H1 (cell line): ENCODE results near the gene TBC1D22A. TPM values are rescaled to one million over a fixed set of nuclear protein-coding genes. Genes with fewer than 3 reads are reported as not detected.

Source experiments
- CTCF ChIA-PET: fragments of 300-600 bp; sonication (Branson Sonifier 250); formaldehyde crosslinking; loops from one replicate; lab custom pipeline; 2021; ENCODE audit not compliant: partially characterized antibody; lab: Charles Lee
- POLR2A ChIA-PET: fragments of 300-600 bp; sonication (Branson Sonifier 250); formaldehyde crosslinking; loops from one replicate; lab custom pipeline; 2021; ENCODE audit warnings: inconsistent platforms; ENCODE audit not compliant: partially characterized antibody; lab: Charles Lee
- DNase-seq, 2 experiments: peaks; one replicate each; pipeline versions ENCODE4 v3.0.0 to v3.0.0-alpha.2; 2010 to 2022; ENCODE audit warnings: low spot score in 2 of 2, low read depth in 1 of 2, mixed read lengths in 1 of 2
- FAIRE-seq: peaks from 2 replicates; lab custom pipeline; 2011; peaks lifted over from hg19 to GRCh38; lab: Jason Lieb, UNC
- H2AFZ ChIP-seq: 2 replicates; pipeline ENCODE4 v1.8.1; 2012; ENCODE audit warnings: low read length, inconsistent platforms
- H2AK5ac ChIP-seq: 2 replicates; pipeline ENCODE4 v1.6.1; 2013; ENCODE audit warnings: low read depth, low read length
- H2BK120ac ChIP-seq: replicated peaks from 2 replicates; pipeline ENCODE3; 2013; ENCODE audit warnings: low read depth, low read length, inconsistent platforms
- H2BK12ac ChIP-seq: 2 replicates; pipeline ENCODE4 v1.6.1; 2013; ENCODE audit warnings: low read depth, low read length
- H2BK15ac ChIP-seq: 2 replicates; pipeline ENCODE4 v1.6.1; 2013; ENCODE audit warnings: low read length
- H2BK20ac ChIP-seq: 2 replicates; pipeline ENCODE4 v1.6.1; 2013; ENCODE audit warnings: low read length
- H2BK5ac ChIP-seq: 2 replicates; pipeline ENCODE4 v1.6.1; 2013; ENCODE audit warnings: low read depth, low read length
- H3K14ac ChIP-seq: 2 replicates; pipeline ENCODE4 v1.6.1; 2013; ENCODE audit warnings: inconsistent platforms; ENCODE audit not compliant: insufficient read length
- H3K18ac ChIP-seq: 2 replicates; pipeline ENCODE4 v1.6.1; 2013; ENCODE audit warnings: low read length; ENCODE audit errors: extremely low read depth
- H3K23ac ChIP-seq: 2 replicates; pipeline ENCODE4 v1.6.1; 2013; ENCODE audit warnings: inconsistent platforms; ENCODE audit not compliant: insufficient read length
- H3K23me2 ChIP-seq: 2 replicates; pipeline ENCODE4 v1.6.1; 2013; ENCODE audit warnings: low read depth, low read length
- H3K27ac ChIP-seq: 2 replicates; pipeline ENCODE4 v1.6.1; 2011; ENCODE audit warnings: low read depth, low read length, inconsistent platforms
- H3K27me3 ChIP-seq, 4 experiments: replicated peaks in 1 of 4; 1 replicate in 1 of 4; 2 replicates in 3 of 4; pipeline versions ENCODE4 v1.6.1 to v1.8.1; 2011 to 2013; ENCODE audit warnings: low read length in 3 of 4, mild to moderate bottlenecking in 3 of 4, inconsistent platforms in 2 of 4, mixed read lengths in 2 of 4, moderate library complexity in 1 of 4; ENCODE audit not compliant: control insufficient read depth in 3 of 4, insufficient read depth in 3 of 4; ENCODE audit errors: extremely low read depth in 1 of 4
- H3K36me3 ChIP-seq, 4 experiments: 2 replicates each; pipeline versions ENCODE4 v1.6.1 to v1.8.1; 2011 to 2013; ENCODE audit warnings: mild to moderate bottlenecking in 4 of 4, low read length in 3 of 4, moderate library complexity in 2 of 4, control low read depth in 1 of 4, inconsistent platforms in 1 of 4; ENCODE audit not compliant: insufficient read depth in 4 of 4, control insufficient read depth in 2 of 4
- H3K4ac ChIP-seq: replicated peaks from 2 replicates; pipeline ENCODE3; 2013; ENCODE audit warnings: low read length, low read depth, mixed read lengths, inconsistent platforms; ENCODE audit not compliant: insufficient read length
- H3K4me1 ChIP-seq, 4 experiments: replicated peaks in 1 of 4; 1 replicate in 1 of 4; 2 replicates in 3 of 4; pipeline versions ENCODE4 v1.6.1 to v1.8.1; 2011 to 2013; ENCODE audit warnings: low read length in 3 of 4, inconsistent platforms in 2 of 4, mixed read lengths in 1 of 4; ENCODE audit not compliant: insufficient read depth in 4 of 4, control insufficient read depth in 3 of 4
- H3K4me2 ChIP-seq, 2 experiments: 2 replicates each; pipeline versions ENCODE4 v1.6.1 to v1.8.1; 2011 to 2013; ENCODE audit warnings: low read depth in 2 of 2, low read length in 2 of 2, control low read depth in 1 of 2, inconsistent platforms in 1 of 2, mild to moderate bottlenecking in 1 of 2; ENCODE audit not compliant: insufficient read depth in 1 of 2
- H3K4me3 ChIP-seq, 4 experiments: fragments of 200-600, 300-600 bp in 1 of 4; sonication (generic), shearing (Covaris generic), sonication (Bioruptor Twin) in 1 of 4; 2 replicates each; pipeline versions ENCODE4 v1.5.1 to v1.8.1; 2011 to 2016; ENCODE audit warnings: low read length in 4 of 4, low read depth in 3 of 4, control low read depth in 2 of 4, inconsistent platforms in 2 of 4, mild to moderate bottlenecking in 2 of 4, mixed read lengths in 1 of 4, moderate library complexity in 1 of 4; ENCODE audit not compliant: insufficient read depth in 2 of 4; ENCODE audit errors: extremely low read depth in 1 of 4
- H3K56ac ChIP-seq: replicated peaks from 2 replicates; pipeline ENCODE3; 2013; ENCODE audit warnings: low read depth, mild to moderate bottlenecking, mixed read lengths, low read length, inconsistent platforms; ENCODE audit not compliant: insufficient read length
- H3K79me1 ChIP-seq: 2 replicates; pipeline ENCODE4 v1.6.1; 2013; ENCODE audit warnings: low read depth, low read length, control low read depth
- H3K79me2 ChIP-seq, 2 experiments: 2 replicates each; pipeline versions ENCODE4 v1.6.1 to v1.8.1; 2012 to 2013; ENCODE audit warnings: low read length in 2 of 2, mild to moderate bottlenecking in 2 of 2, inconsistent platforms in 1 of 2; ENCODE audit not compliant: insufficient read depth in 2 of 2, control insufficient read depth in 1 of 2
- H3K9ac ChIP-seq, 4 experiments: replicated peaks in 1 of 4; 1 replicate in 1 of 4; 2 replicates in 3 of 4; pipeline versions ENCODE4 v1.6.1 to v1.8.1; 2011 to 2013; ENCODE audit warnings: low read depth in 3 of 4, low read length in 3 of 4, control low read depth in 2 of 4, mild to moderate bottlenecking in 2 of 4, moderate library complexity in 2 of 4, inconsistent platforms in 1 of 4; ENCODE audit errors: extremely low read depth in 1 of 4
- H3K9me3 ChIP-seq, 2 experiments: 2 replicates each; pipeline versions ENCODE4 v1.6.1 to v1.8.1; 2012 to 2013; ENCODE audit warnings: mild to moderate bottlenecking in 2 of 2, moderate library complexity in 2 of 2, control low read depth in 1 of 2, inconsistent platforms in 1 of 2, low read depth in 1 of 2, low read length in 1 of 2, mixed read lengths in 1 of 2; ENCODE audit not compliant: insufficient read depth in 2 of 2
- H4K20me1 ChIP-seq, 2 experiments: replicated peaks in 1 of 2; 2 replicates each; pipeline versions ENCODE3 to v1.8.1; 2011 to 2013; ENCODE audit warnings: inconsistent platforms in 2 of 2, low read length in 2 of 2, mild to moderate bottlenecking in 1 of 2; ENCODE audit not compliant: insufficient read depth in 2 of 2, control insufficient read depth in 1 of 2
- H4K5ac ChIP-seq: 2 replicates; pipeline ENCODE4 v1.6.1; 2013; ENCODE audit warnings: low read length, low read depth, mixed read lengths, inconsistent platforms; ENCODE audit not compliant: insufficient read length
- H4K8ac ChIP-seq: 2 replicates; pipeline ENCODE4 v1.8.0; 2013; ENCODE audit warnings: mild to moderate bottlenecking, moderate library complexity, low read length, inconsistent platforms; ENCODE audit not compliant: insufficient read depth; ENCODE audit errors: extremely low read depth
- H4K91ac ChIP-seq: replicated peaks from 2 replicates; pipeline ENCODE3; 2013; ENCODE audit warnings: low read length, mixed read lengths, inconsistent platforms; ENCODE audit not compliant: insufficient read length
- KDM5A ChIP-seq: fragments of 200-600 bp; IDR thresholded peaks from 2 replicates; pipeline ENCODE4 v1.7.1; 2012; ENCODE audit warnings: mild to moderate bottlenecking, low read length, inconsistent platforms, mixed read lengths
- RXRA ChIP-seq: IDR thresholded peaks from 2 replicates; pipeline ENCODE4 v1.6.1; 2011; ENCODE audit warnings: low read depth, mild to moderate bottlenecking, low read length, moderate library complexity; ENCODE audit not compliant: insufficient read depth
- TEAD4 ChIP-seq: IDR thresholded peaks from 2 replicates; pipeline ENCODE4 v1.6.1; 2012; ENCODE audit warnings: low read depth, low read length, inconsistent platforms, mixed read lengths
- WGBS, 2 experiments: shearing (Covaris generic) in 1 of 2; methylation state at CpG; one replicate each; pipeline versions ENCODE4 v1.1.6 to v1.1.7; 2013 to 2015; ENCODE audit warnings: low lambda C conversion rate in 2 of 2, mixed read lengths in 2 of 2, inconsistent platforms in 1 of 2, low coverage in 1 of 2, missing lambda C conversion rate in 1 of 2; ENCODE audit not compliant: insufficient replicate concordance in 2 of 2, insufficient coverage in 1 of 2, insufficient read length in 1 of 2; ENCODE audit errors: extremely low coverage in 1 of 2, missing lambda C conversion rate in 1 of 2; 5-methylcytosine and 5-hydroxymethylcytosine counted together
- polyA plus RNA-seq, 7 experiments: library from polyadenylated mRNA; depleted of rRNA in 3 of 7; stranded (reverse) in 5 of 7; unstranded in 2 of 7; fragments of >200 nt in 5 of 7; fragments of 200-250 nt in 2 of 7; gene quantifications; 1 replicate in 5 of 7; 2 replicates in 1 of 7; 4 replicates in 1 of 7; pipeline versions ENCODE4 v1.2.1 to v1.2.3, GENCODE V29; 2011 to 2013; ENCODE audit warnings: missing spikeins in 2 of 7, mixed read lengths in 2 of 7
- total RNA-seq: library from RNA; stranded (reverse); fragmentation: NEBNext Ultra II Directional; extraction: Animal tissue kit (Norgen Biotek cat#: 25700); gene quantifications from 2 replicates; pipeline ENCODE4 v1.2.1, GENCODE V29; 2021
- TF ChIP-seq, protein P1 (sequence below): IDR thresholded peaks from 2 replicates; pipeline ENCODE4 v1.6.1; 2011; ENCODE audit warnings: low read depth, mild to moderate bottlenecking, low read length; ENCODE audit not compliant: insufficient read depth

The TBC1D22A gene
- total and polyA plus RNA-seq, 2 of the 8 experiments (the other 6 are each of a cell fraction or from before 2014, with no cell fraction given): 11.9 to 18.4 TPM

DNA sequence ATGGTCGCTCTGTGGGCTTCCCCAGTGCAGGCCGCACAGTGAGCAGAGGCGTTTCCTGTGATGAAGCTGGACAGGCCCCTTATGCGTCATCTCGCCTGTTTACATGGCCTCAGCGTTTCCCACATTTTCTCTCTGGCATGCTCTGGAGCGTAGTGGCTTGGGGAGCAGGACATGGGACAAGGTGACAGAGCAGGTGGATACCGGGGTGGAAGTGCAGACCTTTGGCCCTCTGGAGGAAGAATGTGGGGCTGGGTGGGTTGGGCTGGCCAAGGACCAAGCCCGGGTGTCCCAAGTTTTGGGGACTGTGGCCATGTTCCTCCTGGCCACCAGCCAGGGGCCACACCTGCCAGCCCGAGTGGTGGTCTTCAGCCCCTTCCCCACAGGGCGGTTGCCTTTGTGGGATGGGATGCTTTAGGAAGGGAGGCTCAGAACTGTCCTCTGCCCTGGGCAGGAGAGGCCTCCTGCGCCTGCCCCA is 446.6 kb downstream of the TBC1D22A start:
- no peak overlapping the region for H4K91ac ChIP-seq
- H4K8ac ChIP-seq: no peak overlapping the region
- no peak overlapping the region for H3K14ac ChIP-seq
- no peak overlapping the region for H3K56ac ChIP-seq
- H2BK5ac ChIP-seq: no peak overlapping the region
- H3K4me2 ChIP-seq: no peak overlapping the region
- no peak overlapping the region for H3K9ac ChIP-seq
- H3K9me3 ChIP-seq: peaks cover 82 to 92% of the 10 kb centered on the region in 2 experiments
- DNase-seq (peak in 1 of 2 experiments; percentile 3), FAIRE-seq (no peak)
- ChIA-PET POLR2A (no interaction called here), CTCF (no interaction called here)
- H3K23me2 ChIP-seq: no peaks in the 10 kb centered on the region
- H2BK15ac ChIP-seq: no peak overlapping the region
- no peak overlapping the region for H2BK120ac ChIP-seq
- no peaks in the 10 kb centered on the region for H3K27me3 ChIP-seq
- TF ChIP-seq TEAD4: no peak
- TF ChIP-seq, protein P1, sequence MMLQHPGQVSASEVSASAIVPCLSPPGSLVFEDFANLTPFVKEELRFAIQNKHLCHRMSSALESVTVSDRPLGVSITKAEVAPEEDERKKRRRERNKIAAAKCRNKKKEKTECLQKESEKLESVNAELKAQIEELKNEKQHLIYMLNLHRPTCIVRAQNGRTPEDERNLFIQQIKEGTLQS: no peak
- TF ChIP-seq KDM5A: no peak
- TF ChIP-seq RXRA: no peak
- no peaks in the 10 kb centered on the region for H3K79me2 ChIP-seq
- no peak overlapping the region for H3K4me3 ChIP-seq
- no peak overlapping the region for H4K5ac ChIP-seq
- no peaks in the 10 kb centered on the region for H3K36me3 ChIP-seq
- no peak overlapping the region for H2BK12ac ChIP-seq
- H3K4ac ChIP-seq: no peak overlapping the region
- no peak overlapping the region for H2BK20ac ChIP-seq
- no peaks in the 10 kb centered on the region for H3K79me1 ChIP-seq
- H3K27ac ChIP-seq: no peak overlapping the region
- no peak overlapping the region for H3K18ac ChIP-seq
- H4K20me1 ChIP-seq: no peaks in the 10 kb centered on the region
- H3K4me1 ChIP-seq: no peaks in the 10 kb centered on the region
- H2AFZ ChIP-seq: no peak overlapping the region
- H2AK5ac ChIP-seq: no peak overlapping the region
- WGBS, 2 experiments: 76% methylated on average over 7 of the region's 12 CpGs; no CpG with 5 or more reads in 1 of the 2 experiments
- no peak overlapping the region for H3K23ac ChIP-seq
